Stimulated activated CD4-positive, alpha-beta T cell treated with anti-CD3 and anti-CD28 coated beads, Interleukin-1b, Interleukin-23, amount 100 ng/mL, for 48 hours (primary cell): ENCODE measurements around the gene TTLL3.
"Not testable (repeated sequence)": the region's sequence is repeated elsewhere in the genome, so short reads cannot be mapped to it uniquely, and the experiment has no call there.

Experiments
- DNase-seq: peaks from one replicate; pipeline ENCODE4 v3.0.0-alpha.2; 2020

TTLL3 gene

GRCh38 chr3:9843715-9844438 is 33.8 kb downstream of the TTLL3 start, which contains the start of gene RPUSD3:
RPUSD3 (minus strand) TSS chr3:9844008; CDS start chr3:9843990, 18 bp downstream.
- peak; percentile 95 for DNase-seq

- no peak for DNase-seq
Observed at GRCh38 chr3:9846231-9846630, 36.2 kb downstream of the TTLL3 start.

DNA sequence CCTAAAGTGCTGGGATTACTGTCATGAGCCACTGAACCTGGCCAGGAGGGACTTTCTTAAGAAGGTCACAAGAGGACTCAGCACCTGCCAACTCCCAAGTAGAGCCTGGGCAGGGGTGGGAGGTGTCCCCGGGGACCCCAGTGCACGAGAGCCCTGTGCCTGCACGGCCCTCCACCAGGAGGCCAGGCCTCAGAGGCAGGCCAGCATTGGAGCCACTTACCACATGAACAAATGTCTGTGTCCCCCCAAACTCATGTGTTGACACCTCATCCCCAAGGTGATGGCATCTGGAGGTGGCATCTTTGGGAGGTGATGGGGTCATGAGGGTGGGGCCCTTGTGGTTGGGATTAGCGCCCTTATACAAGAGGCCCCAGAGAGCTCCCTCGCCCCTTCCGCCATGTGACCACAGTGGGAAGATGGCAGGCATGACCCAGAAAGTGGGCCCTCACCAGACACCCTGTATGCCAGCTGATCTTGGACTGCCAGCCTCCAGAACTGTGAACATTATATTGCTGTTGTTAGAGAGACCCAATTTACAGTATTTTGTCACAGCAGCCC is 36.9 kb downstream of the TTLL3 start:
- no peak for DNase-seq

DNA sequence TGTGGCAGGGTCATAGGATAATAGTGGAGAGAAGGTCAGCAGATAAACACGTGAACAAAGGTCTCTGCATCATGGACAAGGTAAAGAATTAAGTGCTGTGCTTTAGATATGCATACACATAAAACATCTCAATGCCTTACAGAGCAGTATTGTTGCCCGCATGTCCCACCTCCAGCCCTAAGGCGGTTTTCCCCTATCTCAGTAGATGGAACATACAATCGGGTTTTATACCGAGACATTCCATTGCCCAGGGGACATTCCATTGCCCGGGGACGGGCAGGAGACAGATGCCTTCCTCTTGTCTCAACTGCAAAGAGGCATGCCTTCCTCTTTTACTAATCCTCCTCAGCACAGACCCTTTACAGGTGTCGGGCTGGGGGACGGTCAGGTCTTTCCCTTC is 37.8 kb downstream of the TTLL3 start:
- DNase-seq = not testable (repeated sequence)

DNA sequence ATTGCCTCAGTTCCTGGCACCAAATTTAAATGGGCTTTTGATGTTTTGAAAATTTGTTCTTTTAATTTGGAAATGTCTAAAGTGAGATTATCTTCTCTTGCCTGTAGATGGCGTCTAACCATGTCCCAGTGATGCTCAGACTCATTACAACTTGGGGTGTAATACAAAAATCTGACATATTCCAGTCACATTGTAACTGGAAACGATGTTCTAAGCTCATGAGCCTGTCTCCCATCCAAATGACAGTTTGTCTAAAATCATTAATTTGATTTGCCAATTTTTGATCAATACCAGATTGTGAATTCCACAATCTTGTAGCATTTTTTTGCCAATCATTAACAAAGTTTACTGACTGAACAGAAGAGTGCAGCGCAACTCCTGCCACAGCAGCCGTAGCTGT is 38.8 kb downstream of the TTLL3 start:
- DNase-seq = not testable (repeated sequence)

DNA sequence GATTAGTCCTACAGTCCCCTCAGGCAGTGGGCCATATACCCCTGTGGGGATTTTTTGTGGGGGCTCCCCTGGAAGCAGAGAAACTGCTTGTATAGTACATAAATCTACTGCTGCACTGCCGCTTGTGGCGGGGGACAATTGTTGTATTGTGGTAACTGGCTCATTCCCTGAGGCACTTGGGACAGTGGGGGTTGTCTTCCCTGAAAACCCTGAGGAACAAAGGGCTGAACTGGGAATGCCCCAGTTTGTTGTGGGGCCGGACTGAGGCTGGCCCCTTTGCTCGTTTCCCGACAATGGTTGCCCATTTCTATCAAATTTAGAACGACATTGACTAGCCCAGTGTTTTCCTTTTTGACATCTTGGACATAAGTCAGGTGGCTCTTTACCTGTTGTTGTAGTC is 41.3 kb downstream of the TTLL3 start:
- DNase-seq = not testable (repeated sequence)

DNA sequence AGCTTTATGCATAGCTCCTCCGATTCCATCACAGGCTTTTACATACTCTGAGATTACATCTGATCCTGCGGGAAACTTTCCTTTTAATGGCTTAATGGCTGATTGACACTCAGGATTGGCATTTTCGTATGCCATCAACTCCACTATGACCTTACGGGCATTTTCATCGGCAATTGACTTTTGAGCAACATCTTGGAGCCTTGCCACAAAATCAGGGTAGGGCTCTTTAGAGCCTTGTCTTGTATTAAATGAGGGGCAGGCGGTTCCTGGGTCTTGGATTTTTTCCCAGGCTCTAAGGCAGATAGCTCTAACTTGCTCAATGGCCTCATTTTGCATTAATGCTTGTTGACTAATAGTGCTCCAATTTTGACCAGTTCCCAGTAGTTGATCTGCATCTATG is 41.9 kb downstream of the TTLL3 start:
- DNase-seq = not testable (repeated sequence)

DNA sequence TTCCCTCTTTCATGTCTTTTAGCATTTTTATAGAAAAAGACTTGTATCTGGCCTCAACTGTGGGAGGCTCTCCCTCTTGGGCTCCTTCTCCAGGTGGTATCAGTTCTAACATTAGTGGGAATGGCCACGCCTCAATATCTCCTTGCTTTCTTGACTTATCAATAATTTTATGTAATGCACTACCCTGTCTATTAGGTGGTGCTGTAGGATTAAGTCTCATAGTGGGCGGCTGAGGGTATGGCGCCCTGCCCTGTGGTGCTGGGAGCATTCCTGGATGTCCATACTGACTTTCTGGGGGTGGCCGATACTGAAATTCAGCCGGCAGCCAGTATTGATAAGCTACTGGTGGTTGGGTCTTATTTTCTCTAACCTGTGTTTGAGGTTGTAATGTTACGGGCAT is 42.5 kb downstream of the TTLL3 start:
- no peak for DNase-seq

GRCh38 chr3:9854291-9854940 is 44.4 kb downstream of the TTLL3 start:
- not testable (repeated sequence) for DNase-seq

DNA sequence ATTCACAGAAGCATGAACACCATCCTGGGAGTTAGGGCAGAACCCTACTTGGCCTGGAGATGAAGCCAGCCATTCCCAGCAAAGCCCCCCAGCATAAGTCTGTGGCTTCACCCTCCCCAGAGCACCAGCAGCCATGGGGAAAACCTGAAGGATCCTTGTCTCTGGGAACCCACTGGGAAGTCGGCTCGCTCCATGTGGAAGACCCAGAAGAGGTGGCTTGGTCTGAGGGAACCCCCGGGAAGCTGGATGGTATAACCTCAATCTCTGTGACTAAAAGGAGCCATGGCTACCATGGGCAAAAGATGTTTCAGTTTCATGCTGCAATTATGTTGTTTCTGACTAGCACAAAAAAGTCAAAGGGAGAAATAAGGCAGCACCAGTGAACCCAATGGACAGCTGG is 45.5 kb downstream of the TTLL3 start:
- DNase-seq = no peak

DNA sequence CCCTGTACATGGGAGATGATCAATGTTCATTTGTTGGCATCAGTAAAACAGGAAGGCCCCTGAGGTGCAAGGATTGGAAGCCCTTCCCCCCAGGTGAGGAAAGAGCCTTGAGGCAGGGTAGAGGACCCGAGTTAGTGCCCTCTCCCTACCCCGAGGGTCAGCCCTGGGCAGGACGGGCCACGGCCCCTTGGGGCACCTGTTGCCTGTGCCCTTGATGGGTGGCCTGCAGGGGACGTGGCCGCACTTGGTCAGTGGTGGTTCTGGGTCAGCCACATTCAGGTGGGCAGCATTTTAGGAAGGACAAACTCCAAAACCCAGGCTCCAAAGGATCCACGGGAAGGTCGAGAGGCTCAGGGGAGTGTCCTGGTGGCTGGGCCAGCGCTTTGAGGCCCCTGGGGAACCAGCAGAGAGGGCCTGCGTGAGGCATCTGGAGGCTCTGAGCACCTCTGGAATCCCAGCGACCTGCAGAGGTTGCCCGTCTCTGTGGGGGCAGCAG is 49.5 kb downstream of the TTLL3 start:
- DNase-seq = no peak

DNA sequence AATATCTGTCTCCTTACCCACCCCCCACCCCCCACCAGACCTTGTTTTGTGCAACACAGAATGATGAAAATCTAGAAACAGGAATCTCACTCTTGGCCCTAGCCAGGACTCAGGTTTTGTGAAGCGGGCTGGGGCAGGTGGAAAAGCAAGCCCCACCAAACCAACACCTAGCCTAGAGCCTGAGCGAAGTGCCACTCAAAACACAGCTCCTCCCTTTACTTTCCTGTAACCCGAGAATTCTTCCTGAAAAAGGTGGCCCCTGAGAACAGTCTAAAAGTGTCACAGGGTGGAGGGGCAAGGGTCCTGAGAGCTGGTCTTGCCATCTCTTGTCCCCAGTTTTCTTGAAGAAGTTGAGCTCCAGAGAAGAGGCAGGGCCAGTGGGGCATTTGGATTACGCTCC is 51.1 kb downstream of the TTLL3 start:
- no peak for DNase-seq

DNA sequence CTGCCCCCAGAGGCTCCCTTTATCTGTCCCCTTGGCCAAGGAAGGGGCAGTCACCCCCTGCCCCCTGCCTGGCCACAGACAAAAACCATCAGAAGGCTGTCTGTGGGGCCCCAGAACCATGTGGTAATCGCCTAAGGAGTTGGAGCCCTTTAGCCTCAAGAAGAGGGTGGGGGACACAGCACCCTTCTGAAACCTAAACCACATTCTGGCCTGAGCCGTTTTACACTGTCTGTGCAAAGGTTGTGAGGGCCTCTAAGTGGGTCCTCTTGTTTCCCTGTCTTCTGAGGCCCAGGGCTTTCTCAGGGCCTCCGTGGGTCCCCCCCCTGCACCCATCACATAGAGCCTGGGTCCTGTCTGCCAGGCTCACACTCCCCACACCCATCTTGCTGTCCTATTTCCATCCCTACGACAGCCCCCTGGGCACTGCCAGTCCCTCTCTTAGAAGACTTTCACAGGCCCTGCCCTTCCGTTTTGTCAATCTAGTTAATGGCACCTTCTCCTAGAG is 51.6 kb downstream of the TTLL3 start:
- DNase-seq = no peak

- peak; percentile 18 for DNase-seq
Observed at GRCh38 chr3:9862391-9863057, 52.5 kb downstream of the TTLL3 start.

GRCh38 chr3:9863058-9863772 is 53.2 kb downstream of the TTLL3 start:
- DNase-seq = no peak

GRCh38 chr3:9864200-9864927 is 54.3 kb downstream of the TTLL3 start:
- no peak for DNase-seq

DNA sequence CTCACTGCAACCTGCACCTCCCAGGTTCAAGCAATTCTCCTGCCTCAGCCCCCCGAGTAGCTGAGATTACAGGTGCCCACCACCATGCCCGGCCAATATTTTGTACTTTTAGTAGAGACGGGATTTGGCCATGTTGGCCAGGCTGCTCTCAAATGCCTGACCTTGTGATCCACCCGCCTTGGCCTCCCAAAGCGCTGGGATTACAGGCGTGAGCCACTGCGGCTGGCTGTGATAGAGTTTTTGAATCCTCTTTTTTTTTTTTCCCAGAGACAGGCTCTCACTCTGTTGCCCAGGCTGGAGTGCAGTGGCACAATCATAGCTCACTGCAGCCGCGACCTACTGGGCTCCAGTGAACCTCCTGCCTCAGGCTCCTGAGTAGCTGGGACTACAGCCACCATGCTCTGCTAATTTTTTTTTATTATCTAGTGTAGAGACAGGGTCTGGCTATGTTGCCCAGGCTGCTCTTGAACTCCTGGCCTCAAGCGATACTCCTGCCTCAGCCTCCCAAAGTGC is 55.1 kb downstream of the TTLL3 start:
- not testable (repeated sequence) for DNase-seq

- no peak for DNase-seq
Observed at GRCh38 chr3:9866639-9867038, 56.6 kb downstream of the TTLL3 start.

DNA sequence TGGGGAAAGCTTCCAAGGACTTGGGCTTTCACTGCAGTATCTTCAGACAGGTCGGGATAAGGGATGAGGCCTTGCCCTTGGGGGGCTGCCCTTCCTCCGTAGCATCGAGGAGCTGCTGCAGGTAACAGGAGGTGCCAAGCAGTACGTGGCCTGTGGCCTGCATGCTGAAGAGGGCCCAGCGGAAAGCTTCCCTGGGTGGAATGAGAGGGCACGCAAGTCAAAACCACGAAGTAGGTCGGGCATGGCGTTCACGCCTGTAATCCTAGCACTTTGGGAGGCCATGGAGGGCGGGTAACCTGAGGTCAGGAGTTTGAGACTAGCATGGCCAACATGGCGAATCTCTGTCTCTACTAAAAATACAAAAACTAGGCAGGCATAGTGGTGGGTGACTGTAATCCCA is 57.0 kb downstream of the TTLL3 start:
- no peak for DNase-seq

DNA sequence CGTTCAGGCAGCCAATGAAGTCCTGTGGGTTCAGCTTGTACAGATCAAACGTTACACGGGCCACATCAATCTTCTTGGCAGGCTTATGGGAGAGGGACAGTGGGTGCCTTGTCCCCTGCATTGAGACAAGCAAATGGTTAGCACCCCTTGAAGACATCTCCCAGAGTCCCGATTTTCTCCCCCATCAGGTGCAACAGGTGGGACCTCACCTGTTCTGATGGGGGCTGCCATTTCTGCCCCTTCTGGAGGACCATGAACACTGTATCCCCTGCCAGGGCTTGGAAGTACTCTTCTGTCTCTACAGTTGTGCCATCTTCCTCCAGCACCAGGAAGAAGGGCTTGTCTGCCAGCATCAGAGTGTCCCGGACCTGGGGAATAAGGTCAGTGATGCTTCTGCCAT is 59.9 kb downstream of the TTLL3 start:
- DNase-seq = no peak

DNA sequence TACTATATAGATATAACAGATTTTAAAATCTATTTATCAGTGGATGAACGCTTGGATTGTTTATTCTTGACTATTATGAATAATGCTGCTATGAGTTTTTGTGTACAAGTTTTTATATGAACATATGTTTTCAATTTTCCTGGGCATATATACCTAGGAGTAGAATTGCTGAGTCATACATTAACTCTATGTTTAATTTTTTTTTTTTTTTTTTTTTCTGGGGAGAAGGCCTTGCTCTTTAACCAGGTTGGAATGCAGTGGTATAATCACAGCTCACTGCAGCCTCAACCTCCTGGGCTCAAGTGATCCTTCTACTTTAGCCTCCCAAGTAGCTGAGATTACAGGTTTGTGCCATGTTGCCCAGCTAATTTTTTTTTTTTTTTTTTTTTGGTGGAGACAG is 60.9 kb downstream of the TTLL3 start:
- DNase-seq = no peak

GRCh38 chr3:9872067-9872466 is 62.0 kb downstream of the TTLL3 start:
- DNase-seq = not testable (repeated sequence)
